HEK293 (cell line): ENCODE measurements around the gene TMEM140.
"Not testable (repeated sequence)": the region's sequence is repeated elsewhere in the genome, so short reads cannot be mapped to it uniquely, and the experiment has no call there.

Experiments used
- CTCF ChIA-PET: fragments of 350-600 bp; formaldehyde crosslinking; extraction: SDS; loops from one replicate; lab custom pipeline; 2021; ENCODE audit warnings: antibody characterized with exemption; lab: Yijun Ruan, JAX
- POLR2A ChIA-PET: fragments of 300-600 bp; formaldehyde crosslinking; extraction: SDS; loops from one replicate; lab custom pipeline; 2020; ENCODE audit warnings: antibody characterized with exemption, inconsistent platforms; lab: Yijun Ruan, JAX
- H3K27ac ChIP-seq: fragments of 200-500 bp; sonication (Bioruptor generic); 2 replicates; pipeline ENCODE4 v1.5.1; 2014; ENCODE audit warnings: low read depth, low read length, control low read depth, inconsistent platforms; ENCODE audit errors: extremely low read depth
- H3K36me3 ChIP-seq, 2 experiments: fragments of 200-500 bp in 1 of 2; sonication (Bioruptor generic) in 1 of 2; 1 replicate in 1 of 2; 2 replicates in 1 of 2; pipeline ENCODE4 v1.5.1; 2014 to 2017; ENCODE audit warnings: inconsistent platforms in 2 of 2, low read length in 2 of 2; ENCODE audit not compliant: control insufficient read depth in 2 of 2, insufficient read depth in 1 of 2
- H3K4me1 ChIP-seq: fragments of 200-500 bp; sonication (Bioruptor generic); 2 replicates; pipeline ENCODE4 v1.5.1; 2014; ENCODE audit warnings: mild to moderate bottlenecking, low read length, inconsistent platforms; ENCODE audit not compliant: control insufficient read depth, insufficient read depth
- H3K4me3 ChIP-seq: 2 replicates; pipeline ENCODE4 v1.5.1; 2011; ENCODE audit warnings: low read depth, mild to moderate bottlenecking, control low read depth, low read length, moderate library complexity
- H3K9me3 ChIP-seq: fragments of 200-500 bp; sonication (Bioruptor generic); 2 replicates; pipeline ENCODE4 v1.5.1; 2014; ENCODE audit warnings: low read depth, low read length, inconsistent platforms; ENCODE audit not compliant: control insufficient read depth, insufficient read depth
- FEZF1 ChIP-seq: fragments of 450-650 bp; formaldehyde crosslinking; IDR thresholded peaks from 2 replicates; pipeline ENCODE4 v1.5.1; 2016; ENCODE audit warnings: missing biosample characterization, missing genetic modification characterization
- GLI4 ChIP-seq: fragments of 450-650 bp; formaldehyde crosslinking; IDR thresholded peaks from 2 replicates; pipeline ENCODE4 v1.5.1; 2016; ENCODE audit warnings: missing biosample characterization, missing genetic modification characterization
- KLF17 ChIP-seq: fragments of 450-650 bp; formaldehyde crosslinking; IDR thresholded peaks from 2 replicates; pipeline ENCODE4 v1.5.1; 2016; ENCODE audit warnings: missing biosample characterization, missing genetic modification characterization
- MYNN ChIP-seq: fragments of 450-650 bp; formaldehyde crosslinking; IDR thresholded peaks from 2 replicates; pipeline ENCODE4 v1.5.1; 2016; ENCODE audit warnings: missing biosample characterization, missing genetic modification characterization, borderline replicate concordance
- OVOL3 ChIP-seq: fragments of 450-650 bp; formaldehyde crosslinking; IDR thresholded peaks from 2 replicates; pipeline ENCODE4 v1.5.1; 2016; ENCODE audit warnings: missing biosample characterization, missing genetic modification characterization
- PBX3 ChIP-seq: sonication (generic); formaldehyde crosslinking; IDR thresholded peaks from 2 replicates; pipeline ENCODE4 v1.8.1; 2022; ENCODE audit warnings: mild to moderate bottlenecking, moderate library complexity, missing genetic modification reagents
- SP3 ChIP-seq: fragments of 450-650 bp; formaldehyde crosslinking; IDR thresholded peaks from 2 replicates; pipeline ENCODE4 v1.5.1; 2016; ENCODE audit warnings: missing biosample characterization, missing genetic modification characterization
- ZBTB20 ChIP-seq: fragments of 450-650 bp; formaldehyde crosslinking; IDR thresholded peaks from 2 replicates; pipeline ENCODE4 v1.5.1; 2016; ENCODE audit warnings: missing biosample characterization, missing genetic modification characterization
- ZFP37 ChIP-seq: fragments of 450-650 bp; formaldehyde crosslinking; IDR thresholded peaks from 2 replicates; pipeline ENCODE4 v1.5.1; 2016; ENCODE audit warnings: missing biosample characterization, missing genetic modification characterization
- ZIC2 ChIP-seq: fragments of 450-650 bp; formaldehyde crosslinking; IDR thresholded peaks from 2 replicates; pipeline ENCODE4 v1.5.1; 2016; ENCODE audit warnings: missing biosample characterization, missing genetic modification characterization
- ZNF157 ChIP-seq: fragments of 450-650 bp; formaldehyde crosslinking; IDR thresholded peaks from 2 replicates; pipeline ENCODE4 v1.5.1; 2016; ENCODE audit warnings: missing biosample characterization, missing genetic modification characterization
- ZNF2 ChIP-seq: fragments of 450-650 bp; formaldehyde crosslinking; IDR thresholded peaks from 2 replicates; pipeline ENCODE4 v1.5.1; 2016; ENCODE audit warnings: missing biosample characterization, missing genetic modification characterization
- ZNF223 ChIP-seq: fragments of 450-650 bp; formaldehyde crosslinking; IDR thresholded peaks from 2 replicates; pipeline ENCODE4 v1.5.1; 2016; ENCODE audit warnings: missing biosample characterization, missing genetic modification characterization
- ZNF23 ChIP-seq: fragments of 450-650 bp; formaldehyde crosslinking; IDR thresholded peaks from 2 replicates; pipeline ENCODE4 v1.5.1; 2016; ENCODE audit warnings: missing biosample characterization, missing genetic modification characterization, borderline replicate concordance
- ZNF311 ChIP-seq: fragments of 450-650 bp; formaldehyde crosslinking; IDR thresholded peaks from 2 replicates; pipeline ENCODE4 v1.5.1; 2017; ENCODE audit warnings: missing biosample characterization, missing genetic modification characterization, borderline replicate concordance
- ZNF354C ChIP-seq: fragments of 450-650 bp; formaldehyde crosslinking; IDR thresholded peaks from 2 replicates; pipeline ENCODE4 v1.5.1; 2016; ENCODE audit warnings: missing biosample characterization, missing genetic modification characterization, low read depth, borderline replicate concordance
- ZNF391 ChIP-seq: fragments of 450-650 bp; formaldehyde crosslinking; IDR thresholded peaks from 2 replicates; pipeline ENCODE4 v1.5.1; 2016; ENCODE audit warnings: low read depth, missing biosample characterization, missing genetic modification characterization, borderline replicate concordance
- ZNF510 ChIP-seq: fragments of 450-650 bp; formaldehyde crosslinking; IDR thresholded peaks from 2 replicates; pipeline ENCODE4 v1.5.1; 2018; ENCODE audit warnings: mild to moderate bottlenecking, missing genetic modification characterization, missing biosample characterization; ENCODE audit not compliant: insufficient replicate concordance
- ZNF560 ChIP-seq: fragments of 450-650 bp; formaldehyde crosslinking; IDR thresholded peaks from 2 replicates; pipeline ENCODE4 v1.5.1; 2017; ENCODE audit warnings: missing biosample characterization, missing genetic modification characterization, borderline replicate concordance
- ZNF624 ChIP-seq: fragments of 450-650 bp; formaldehyde crosslinking; IDR thresholded peaks from 2 replicates; pipeline ENCODE4 v1.5.1; 2017; ENCODE audit warnings: missing biosample characterization, missing genetic modification characterization
- ZNF692 ChIP-seq: fragments of 450-650 bp; formaldehyde crosslinking; IDR thresholded peaks from 2 replicates; pipeline ENCODE4 v1.5.1; 2016; ENCODE audit warnings: missing biosample characterization, missing genetic modification characterization
- ZNF747 ChIP-seq: fragments of 450-650 bp; formaldehyde crosslinking; IDR thresholded peaks from 2 replicates; pipeline ENCODE4 v1.5.1; 2016; ENCODE audit warnings: missing biosample characterization, missing genetic modification characterization
- ZSCAN16 ChIP-seq: fragments of 450-650 bp; formaldehyde crosslinking; IDR thresholded peaks from 2 replicates; pipeline ENCODE4 v1.5.1; 2016; ENCODE audit warnings: missing biosample characterization, missing genetic modification characterization
- ZSCAN30 ChIP-seq: fragments of 450-650 bp; IDR thresholded peaks from 2 replicates; pipeline ENCODE4 v1.5.1; 2018; ENCODE audit warnings: missing biosample characterization, mild to moderate bottlenecking, missing genetic modification characterization, moderate library complexity

TMEM140 gene

GRCh38 chr7:135117096-135117495 lies 30.8 kb upstream of the TMEM140 start:
- Histone ChIP-seq H3K36me3 (no peaks in the 10 kb centered on the region), H3K4me3 (no peak overlapping the region), H3K9me3 (no peaks in the 10 kb centered on the region), H3K27ac (no peak overlapping the region), H3K4me1 (no peaks in the 10 kb centered on the region)
- no peak for TF ChIP-seq ZBTB20 (tag by site-specific recombination)
- POLR2A ChIA-PET, result no interaction called here
- CTCF ChIA-PET, result no interaction called here

- TF ChIP-seq ZNF560 (tag by site-specific recombination) (no peak), ZIC2 (tag by site-specific recombination) (peak; percentile 61)
- no peak overlapping the region for H3K27ac ChIP-seq
- no peak overlapping the region for H3K4me3 ChIP-seq
- H3K4me1 ChIP-seq, result no peaks in the 10 kb centered on the region
- no peaks in the 10 kb centered on the region for H3K9me3 ChIP-seq
- no peaks in the 10 kb centered on the region for H3K36me3 ChIP-seq
- ChIA-PET CTCF (no interaction called here), POLR2A (no interaction called here)
Measured at GRCh38 chr7:135121868-135122267, 26.0 kb upstream of the TMEM140 start.

- not testable (repeated sequence) for H3K4me3 ChIP-seq
Measured at GRCh38 chr7:135124631-135125030, 23.2 kb upstream of the TMEM140 start.

GRCh38 chr7:135128931-135129330 lies 18.9 kb upstream of the TMEM140 start:
- POLR2A ChIA-PET, result no interaction called here
- H3K4me3 ChIP-seq, result no peak overlapping the region
- H3K36me3 ChIP-seq, result no peaks in the 10 kb centered on the region
- no peak overlapping the region for H3K27ac ChIP-seq
- no peak for TF ChIP-seq ZNF692 (tag by site-specific recombination)
- TF ChIP-seq ZNF2, result no peak
- TF ChIP-seq FEZF1 (tag by site-specific recombination), result no peak
- TF ChIP-seq ZNF747 (tag by site-specific recombination), result no peak
- TF ChIP-seq PBX3 (CRISPR knock-in tag), result no peak
- TF ChIP-seq ZFP37 (tag by site-specific recombination), result no peak
- no peak for TF ChIP-seq ZNF23
- TF ChIP-seq ZNF354C (tag by site-specific recombination), result no peak
- CTCF ChIA-PET, result interaction anchor here (0.6 kb wide), 1 partner anchor 600 kb away, joined by 4 read pairs; no protein-coding TSS in a partner anchor
- H3K4me1 ChIP-seq, result no peaks in the 10 kb centered on the region
- no peaks in the 10 kb centered on the region for H3K9me3 ChIP-seq

More at GRCh38 chr7:135124631-135125030, 23.2 kb upstream of the TMEM140 start:
- H3K27ac ChIP-seq, H3K9me3 ChIP-seq, CTCF ChIA-PET, POLR2A ChIA-PET, H3K4me1 ChIP-seq, H3K36me3 ChIP-seq: not testable (repeated sequence)

GRCh38 chr7:135129579-135129978 lies 18.3 kb upstream of the TMEM140 start:
- Histone ChIP-seq H3K4me1 (no peaks in the 10 kb centered on the region), H3K36me3 (no peaks in the 10 kb centered on the region), H3K4me3 (no peak overlapping the region), H3K9me3 (no peaks in the 10 kb centered on the region), H3K27ac (no peak overlapping the region)
- POLR2A ChIA-PET, result no interaction called here
- CTCF ChIA-PET, result no interaction called here
- TF ChIP-seq ZNF2 (no peak), MYNN (tag by site-specific recombination) (no peak), GLI4 (no peak), ZNF157 (no peak), ZSCAN16 (tag by site-specific recombination) (no peak), ZNF391 (tag by site-specific recombination) (no peak), SP3 (tag by site-specific recombination) (no peak), ZSCAN30 (tag by site-specific recombination) (no peak), ZNF624 (tag by site-specific recombination) (no peak), OVOL3 (tag by site-specific recombination) (no peak), ZNF223 (no peak), KLF17 (tag by site-specific recombination) (no peak), ZNF311 (no peak), ZNF510 (tag by site-specific recombination) (no peak)
